ENCODE data around the gene ADAMTS9.

ADAMTS9 gene

GRCh38 chr3:64484289-64484992 lies 203.4 kb downstream of the ADAMTS9 start:
- H3K36me3 ChIP-seq (ENCODE audit: control insufficient read depth in 2 of 2, insufficient read depth in 2 of 2, low read length in 2 of 2): no peaks in the 10 kb centered on the region
- H3K4me1 ChIP-seq (ENCODE audit: control insufficient read depth in 2 of 2, insufficient read depth in 2 of 2, low read length in 2 of 2): no peaks in the 10 kb centered on the region
- H3K9me3 ChIP-seq (ENCODE audit: control insufficient read depth in 2 of 2, low read length in 2 of 2): no peaks in the 10 kb centered on the region
- no peak overlapping the region for H3K9ac ChIP-seq (ENCODE audit: low read depth in 1 of 2, low read length in 2 of 2)
- no peak overlapping the region for H3K27ac ChIP-seq (ENCODE audit: low read depth in 2 of 2, low read length in 2 of 2)
- peaks cover 0 to 1% of the 10 kb centered on the region in 2 donors for H3K27me3 ChIP-seq (ENCODE audit: control insufficient read depth in 2 of 2, insufficient read depth in 2 of 2, low read length in 2 of 2)
- H3K4me3 ChIP-seq (ENCODE audit: low read length in 2 of 2): no peak overlapping the region

GRCh38 chr3:64483467-64483866 lies 204.3 kb downstream of the ADAMTS9 start:
- no peak overlapping the region for H3K9ac ChIP-seq (ENCODE audit: low read depth in 1 of 2, low read length in 2 of 2)
- no peaks in the 10 kb centered on the region for H3K36me3 ChIP-seq (ENCODE audit: control insufficient read depth in 2 of 2, insufficient read depth in 2 of 2, low read length in 2 of 2)
- H3K4me3 ChIP-seq (ENCODE audit: low read length in 2 of 2): no peak overlapping the region
- no peaks in the 10 kb centered on the region for H3K4me1 ChIP-seq (ENCODE audit: control insufficient read depth in 2 of 2, insufficient read depth in 2 of 2, low read length in 2 of 2)
- no peaks in the 10 kb centered on the region for H3K27me3 ChIP-seq (ENCODE audit: control insufficient read depth in 2 of 2, insufficient read depth in 2 of 2, low read length in 2 of 2)
- H3K9me3 ChIP-seq (ENCODE audit: control insufficient read depth in 2 of 2, low read length in 2 of 2): no peaks in the 10 kb centered on the region
- H3K27ac ChIP-seq (ENCODE audit: low read depth in 2 of 2, low read length in 2 of 2): no peak overlapping the region

- no peak overlapping the region for H3K4me3 ChIP-seq (ENCODE audit: low read length in 2 of 2)
- H3K4me1 ChIP-seq (ENCODE audit: control insufficient read depth in 2 of 2, insufficient read depth in 2 of 2, low read length in 2 of 2): no peaks in the 10 kb centered on the region
- H3K9me3 ChIP-seq (ENCODE audit: control insufficient read depth in 2 of 2, low read length in 2 of 2): no peaks in the 10 kb centered on the region
- H3K9ac ChIP-seq (ENCODE audit: low read depth in 1 of 2, low read length in 2 of 2): no peak overlapping the region
- no peaks in the 10 kb centered on the region for H3K36me3 ChIP-seq (ENCODE audit: control insufficient read depth in 2 of 2, insufficient read depth in 2 of 2, low read length in 2 of 2)
- H3K27ac ChIP-seq (ENCODE audit: low read depth in 2 of 2, low read length in 2 of 2): no peak overlapping the region
- no peaks in the 10 kb centered on the region for H3K27me3 ChIP-seq (ENCODE audit: control insufficient read depth in 2 of 2, insufficient read depth in 2 of 2, low read length in 2 of 2)
Measured at GRCh38 chr3:64475037-64475436, 212.8 kb downstream of the ADAMTS9 start.

- H3K36me3 ChIP-seq (ENCODE audit: control insufficient read depth in 2 of 2, insufficient read depth in 2 of 2, low read length in 2 of 2): no peaks in the 10 kb centered on the region
- no peak overlapping the region for H3K4me3 ChIP-seq (ENCODE audit: low read length in 2 of 2)
- no peaks in the 10 kb centered on the region for H3K4me1 ChIP-seq (ENCODE audit: control insufficient read depth in 2 of 2, insufficient read depth in 2 of 2, low read length in 2 of 2)
- no peak overlapping the region for H3K9ac ChIP-seq (ENCODE audit: low read depth in 1 of 2, low read length in 2 of 2)
- H3K27ac ChIP-seq (ENCODE audit: low read depth in 2 of 2, low read length in 2 of 2): no peak overlapping the region
- H3K27me3 ChIP-seq (ENCODE audit: control insufficient read depth in 2 of 2, insufficient read depth in 2 of 2, low read length in 2 of 2): no peaks in the 10 kb centered on the region
- no peaks in the 10 kb centered on the region for H3K9me3 ChIP-seq (ENCODE audit: control insufficient read depth in 2 of 2, low read length in 2 of 2)
Measured at GRCh38 chr3:64473466-64473865, 214.3 kb downstream of the ADAMTS9 start.

- Histone ChIP-seq H3K4me3 (ENCODE audit: low read length in 2 of 2) (no peak overlapping the region), H3K9ac (ENCODE audit: low read depth in 1 of 2, low read length in 2 of 2) (no peak overlapping the region), H3K4me1 (ENCODE audit: control insufficient read depth in 2 of 2, insufficient read depth in 2 of 2, low read length in 2 of 2) (no peaks in the 10 kb centered on the region), H3K36me3 (ENCODE audit: control insufficient read depth in 2 of 2, insufficient read depth in 2 of 2, low read length in 2 of 2) (no peaks in the 10 kb centered on the region), H3K27ac (ENCODE audit: low read depth in 2 of 2, low read length in 2 of 2) (no peak overlapping the region), H3K27me3 (ENCODE audit: control insufficient read depth in 2 of 2, insufficient read depth in 2 of 2, low read length in 2 of 2) (no peaks in the 10 kb centered on the region), H3K9me3 (ENCODE audit: control insufficient read depth in 2 of 2, low read length in 2 of 2) (no peaks in the 10 kb centered on the region)
Measured at GRCh38 chr3:64470436-64470835, 217.4 kb downstream of the ADAMTS9 start.

- no peaks in the 10 kb centered on the region for H3K36me3 ChIP-seq (ENCODE audit: control insufficient read depth in 2 of 2, insufficient read depth in 2 of 2, low read length in 2 of 2)
- no peaks in the 10 kb centered on the region for H3K4me1 ChIP-seq (ENCODE audit: control insufficient read depth in 2 of 2, insufficient read depth in 2 of 2, low read length in 2 of 2)
- H3K27me3 ChIP-seq (ENCODE audit: control insufficient read depth in 2 of 2, insufficient read depth in 2 of 2, low read length in 2 of 2): no peaks in the 10 kb centered on the region
- H3K9ac ChIP-seq (ENCODE audit: low read depth in 1 of 2, low read length in 2 of 2): no peak overlapping the region
- no peaks in the 10 kb centered on the region for H3K9me3 ChIP-seq (ENCODE audit: control insufficient read depth in 2 of 2, low read length in 2 of 2)
- no peak overlapping the region for H3K4me3 ChIP-seq (ENCODE audit: low read length in 2 of 2)
- H3K27ac ChIP-seq (ENCODE audit: low read depth in 2 of 2, low read length in 2 of 2): no peak overlapping the region
Measured at GRCh38 chr3:64467255-64467944, 220.4 kb downstream of the ADAMTS9 start.

All from mucosa of rectum (tissue), 2 donors.